A673 (cell line): ENCODE results near the gene ERGIC3.

Source experiments
- EZH2 ChIP-seq: fragments of 200-600 bp; sonication (generic); IDR thresholded peaks from 2 replicates; pipeline ENCODE4 v1.6.1; 2017; ENCODE audit warnings: borderline replicate concordance, low read depth, mild to moderate bottlenecking, mixed read lengths, antibody characterized with exemption, low read length; ENCODE audit not compliant: poor library complexity, severe bottlenecking
- TF ChIP-seq, protein P1 (sequence below): fragments of 300-800, 200-600 bp; sonication (generic); conservative IDR thresholded peaks from 2 replicates; pipeline ENCODE4 v1.5.1; 2017; ENCODE audit warnings: low read depth, mild to moderate bottlenecking, antibody characterized with exemption, low read length, moderate library complexity, mixed read lengths

DNA sequence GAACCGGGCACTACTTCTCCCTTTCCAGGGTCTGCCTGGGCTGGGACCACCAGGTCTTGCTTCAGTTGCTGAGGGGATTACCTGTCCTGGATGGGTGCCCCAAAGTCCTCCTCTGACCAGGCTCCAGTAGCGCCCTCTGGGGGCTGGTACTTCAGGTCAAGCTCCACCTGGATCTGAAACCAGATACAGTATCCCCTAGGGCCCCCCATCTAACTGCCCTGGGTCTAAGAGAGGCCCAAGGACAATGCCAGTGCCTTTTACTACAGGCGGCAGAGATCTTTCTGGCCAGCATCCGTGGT lies 62.5 kb downstream of the ERGIC3 start:
- TF ChIP-seq, protein P1, sequence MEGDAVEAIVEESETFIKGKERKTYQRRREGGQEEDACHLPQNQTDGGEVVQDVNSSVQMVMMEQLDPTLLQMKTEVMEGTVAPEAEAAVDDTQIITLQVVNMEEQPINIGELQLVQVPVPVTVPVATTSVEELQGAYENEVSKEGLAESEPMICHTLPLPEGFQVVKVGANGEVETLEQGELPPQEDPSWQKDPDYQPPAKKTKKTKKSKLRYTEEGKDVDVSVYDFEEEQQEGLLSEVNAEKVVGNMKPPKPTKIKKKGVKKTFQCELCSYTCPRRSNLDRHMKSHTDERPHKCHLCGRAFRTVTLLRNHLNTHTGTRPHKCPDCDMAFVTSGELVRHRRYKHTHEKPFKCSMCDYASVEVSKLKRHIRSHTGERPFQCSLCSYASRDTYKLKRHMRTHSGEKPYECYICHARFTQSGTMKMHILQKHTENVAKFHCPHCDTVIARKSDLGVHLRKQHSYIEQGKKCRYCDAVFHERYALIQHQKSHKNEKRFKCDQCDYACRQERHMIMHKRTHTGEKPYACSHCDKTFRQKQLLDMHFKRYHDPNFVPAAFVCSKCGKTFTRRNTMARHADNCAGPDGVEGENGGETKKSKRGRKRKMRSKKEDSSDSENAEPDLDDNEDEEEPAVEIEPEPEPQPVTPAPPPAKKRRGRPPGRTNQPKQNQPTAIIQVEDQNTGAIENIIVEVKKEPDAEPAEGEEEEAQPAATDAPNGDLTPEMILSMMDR = peak; percentile 53
- TF ChIP-seq EZH2 = no peak
